WI38 (cell line): ENCODE results near the gene TRIB2.
"Not testable (repeated sequence)": the region's sequence is repeated elsewhere in the genome, so short reads cannot be mapped to it uniquely, and the experiment has no call there.

Source experiments
- H3K4me3 ChIP-seq: 2 replicates; pipeline ENCODE4 v1.5.1; 2011; ENCODE audit warnings: low read depth, mild to moderate bottlenecking, control low read depth, low read length
- CTCF ChIP-seq: IDR thresholded peaks from 2 replicates; pipeline ENCODE4 v1.5.1; 2012; ENCODE audit warnings: low read depth, mild to moderate bottlenecking, control low read depth, low read length

TRIB2 gene

DNA sequence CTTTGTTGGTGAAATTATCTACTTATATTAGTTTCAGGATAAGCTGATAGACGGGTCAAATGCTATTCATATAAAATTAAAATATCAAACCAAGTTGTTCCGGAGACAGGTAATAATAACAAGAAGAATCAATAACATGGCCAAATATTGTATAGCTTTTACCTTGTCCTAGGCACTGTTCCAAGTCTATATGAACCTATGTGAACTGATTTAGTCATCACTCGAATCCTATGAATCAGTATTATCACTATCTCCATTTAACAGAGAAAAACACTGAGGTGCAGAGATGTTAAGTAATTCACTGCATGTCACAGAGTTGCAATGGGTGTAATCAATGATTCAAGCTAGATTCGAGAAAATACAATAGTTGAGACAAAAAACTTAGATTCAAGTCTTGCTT lies 40.0 kb upstream of the TRIB2 start:
- H3K4me3 ChIP-seq = no peak overlapping the region
- TF ChIP-seq CTCF = no peak

- TF ChIP-seq CTCF = no peak
- H3K4me3 ChIP-seq = no peak overlapping the region
These were observed 38.5 kb upstream of the TRIB2 start for GRCh38 chr2:12678186-12678585.

GRCh38 chr2:12679550-12680072 lies 37.1 kb upstream of the TRIB2 start:
- no peak overlapping the region for H3K4me3 ChIP-seq
- no peak for TF ChIP-seq CTCF

GRCh38 chr2:12680115-12680514 lies 36.6 kb upstream of the TRIB2 start:
- not testable (repeated sequence) for H3K4me3 ChIP-seq

- H3K4me3 ChIP-seq = no peak overlapping the region
- no peak for TF ChIP-seq CTCF
These were observed 34.7 kb upstream of the TRIB2 start for GRCh38 chr2:12682017-12682416.

DNA sequence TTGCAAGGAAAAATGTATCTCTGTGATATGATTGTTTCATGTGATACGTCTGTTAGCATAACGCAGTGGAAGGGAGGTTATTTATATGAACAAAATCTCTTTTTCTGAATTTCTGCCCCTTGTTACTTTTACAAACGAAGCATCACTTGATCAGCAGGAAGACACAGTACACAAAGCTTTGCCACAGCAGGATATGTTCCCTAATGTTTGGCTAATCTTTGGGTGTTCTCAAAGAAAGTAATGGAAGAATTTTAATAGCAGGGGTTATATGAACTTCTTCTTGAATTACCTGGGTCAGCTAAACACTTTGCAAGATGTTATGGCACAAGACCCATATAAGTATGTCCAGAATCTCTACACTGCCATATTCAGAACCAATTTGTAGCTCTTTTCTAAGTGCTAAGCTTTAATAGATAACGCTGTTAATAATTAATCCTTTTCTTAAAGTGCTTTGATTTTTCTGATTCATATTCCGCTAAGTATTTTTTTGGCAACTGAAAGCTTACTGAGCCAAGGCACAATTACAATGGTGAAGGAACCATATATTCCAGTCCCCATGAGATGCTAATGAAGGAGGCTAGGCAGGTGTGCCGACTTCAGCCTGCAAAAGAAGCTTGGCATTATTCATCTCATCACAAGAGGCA lies 33.2 kb upstream of the TRIB2 start:
- no peak overlapping the region for H3K4me3 ChIP-seq
- TF ChIP-seq CTCF = no peak

GRCh38 chr2:12684471-12684936 lies 32.2 kb upstream of the TRIB2 start:
- TF ChIP-seq CTCF = no peak

DNA sequence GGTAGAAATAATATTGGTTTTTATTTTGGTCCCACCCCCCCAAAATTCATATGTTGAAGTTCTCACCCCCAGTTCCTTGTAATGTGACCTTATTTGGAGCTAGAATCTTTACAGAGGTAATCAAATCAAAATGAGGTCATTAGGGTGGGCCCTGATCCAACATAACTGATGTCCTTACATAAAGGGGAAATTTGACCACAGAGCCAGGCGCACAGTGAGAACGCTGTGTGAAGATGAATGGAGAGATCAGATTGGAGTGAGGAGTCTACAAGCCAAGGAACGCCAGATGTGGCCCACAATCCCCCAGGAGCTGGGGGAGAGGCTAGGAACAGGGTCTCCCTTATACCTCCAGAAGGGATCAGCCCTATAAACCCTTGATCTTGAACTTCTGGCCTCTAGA lies 31.6 kb upstream of the TRIB2 start:
- no peak overlapping the region for H3K4me3 ChIP-seq
- TF ChIP-seq CTCF = no peak

More at GRCh38 chr2:12684471-12684936, 32.2 kb upstream of the TRIB2 start:
- H3K4me3 ChIP-seq = no peak overlapping the region
